HCT116 (cell line): ENCODE data around the gene PGS1. TPM values are rescaled to one million over a fixed set of nuclear protein-coding genes. Genes with fewer than 3 reads are reported as not detected.

Source experiments
- ATAC-seq: fragments of 200-7000 bp; cut with Tn5 transposase; 2 replicates; pipeline ENCODE4 v1.9.1; 2020; ENCODE audit warnings: mild to moderate bottlenecking, moderate library complexity
- BruUV-seq: library from RNA; stranded (reverse); fragments of 400-500 nt; replicated peaks from 2 replicates; lab custom pipeline; 2021; lab: Mats Ljungman, UMichigan
- CTCF ChIA-PET: fragments of 300-600 bp; sonication (Branson Sonifier 250); formaldehyde crosslinking; loops from one replicate; lab custom pipeline; 2021; ENCODE audit warnings: antibody characterized with exemption; lab: Charles Lee
- POLR2A ChIA-PET: fragments of 300-600, 350-600 bp; sonication (Branson Sonifier 250); formaldehyde crosslinking; loops from one replicate; lab custom pipeline; 2021; ENCODE audit warnings: antibody characterized with exemption; lab: Charles Lee
- RAD21 ChIA-PET, 2 experiments: fragments of 300-600 bp; sonication (Branson Sonifier 250); formaldehyde crosslinking; loops; one replicate each; lab custom pipeline; 2023; ENCODE audit warnings: low total read pairs in 2 of 2; ENCODE audit not compliant: uncharacterized antibody in 2 of 2, unreplicated experiment in 2 of 2, low non-redundant PET in 1 of 2; lab: Charles Lee
- DNase-seq: peaks from one replicate; pipeline ENCODE4 v3.0.0-alpha.2; 2010; ENCODE audit warnings: low read depth, low spot score
- H2AFZ ChIP-seq: fragments of 200-600 bp; shearing (Covaris generic), sonication (generic); 2 replicates; pipeline ENCODE4 v1.6.1; 2017; ENCODE audit warnings: low read depth, mixed run types, mixed read lengths, antibody characterized with exemption, low read length; ENCODE audit not compliant: poor library complexity, severe bottlenecking
- H3K27ac ChIP-seq: 2 replicates; pipeline ENCODE4 v1.5.1; 2012; ENCODE audit warnings: low read depth, low read length
- H3K27me3 ChIP-seq: fragments of 200-600 bp; sonication (generic); 2 replicates; pipeline ENCODE4 v1.6.1; 2016; ENCODE audit warnings: mixed run types, low read length, mixed read lengths; ENCODE audit not compliant: insufficient read depth
- H3K36me3 ChIP-seq, 2 experiments: fragments of 200-500 bp in 1 of 2; fragments of 200-600 bp in 1 of 2; sonication (Bioruptor generic) in 1 of 2; sonication (generic) in 1 of 2; 2 replicates each; pipeline versions ENCODE4 v1.5.1 to v1.6.1; 2014 to 2016; ENCODE audit warnings: low read length in 2 of 2, inconsistent platforms in 1 of 2, mixed read lengths in 1 of 2, mixed run types in 1 of 2; ENCODE audit not compliant: insufficient read depth in 2 of 2, control insufficient read depth in 1 of 2
- H3K4me1 ChIP-seq, 2 experiments: fragments of 200-600 bp in 1 of 2; sonication (generic) in 1 of 2; 2 replicates each; pipeline versions ENCODE4 v1.5.1 to v1.6.1; 2012 to 2017; ENCODE audit warnings: low read length in 2 of 2, inconsistent platforms in 1 of 2, mild to moderate bottlenecking in 1 of 2, mixed read lengths in 1 of 2, mixed run types in 1 of 2, moderate library complexity in 1 of 2; ENCODE audit not compliant: insufficient read depth in 2 of 2, control insufficient read depth in 1 of 2
- H3K4me2 ChIP-seq: fragments of 200-600 bp; sonication (generic); 2 replicates; pipeline ENCODE4 v1.6.1; 2017; ENCODE audit warnings: mixed run types, low read length, mixed read lengths
- H3K4me3 ChIP-seq, 2 experiments: fragments of 200-600 bp in 1 of 2; sonication (generic) in 1 of 2; replicated peaks in 1 of 2; 2 replicates each; pipeline ENCODE4 v1.5.1; 2011 to 2016; ENCODE audit warnings: low read length in 2 of 2, control low read depth in 1 of 2, low read depth in 1 of 2, mild to moderate bottlenecking in 1 of 2, mixed read lengths in 1 of 2, mixed run types in 1 of 2
- H3K79me2 ChIP-seq: fragments of 200-600 bp; sonication (generic); 2 replicates; pipeline ENCODE4 v1.6.1; 2017; ENCODE audit warnings: mild to moderate bottlenecking, mixed run types, low read length, moderate library complexity, mixed read lengths; ENCODE audit not compliant: insufficient read depth
- H3K9ac ChIP-seq: fragments of 200-600 bp; sonication (generic); 2 replicates; pipeline ENCODE4 v1.6.1; 2016; ENCODE audit warnings: low read length, mixed read lengths
- H3K9me2 ChIP-seq: fragments of 200-600 bp; sonication (generic), shearing (Covaris generic); 2 replicates; pipeline ENCODE4 v1.6.1; 2017; ENCODE audit warnings: mixed run types, mild to moderate bottlenecking, moderate library complexity; ENCODE audit not compliant: insufficient read depth
- H3K9me3 ChIP-seq, 2 experiments: fragments of 200-500 bp in 1 of 2; fragments of 200-600 bp in 1 of 2; sonication (Bioruptor generic) in 1 of 2; sonication (generic) in 1 of 2; 2 replicates each; pipeline ENCODE4 v1.6.1; 2014 to 2017; ENCODE audit warnings: low read length in 2 of 2, mixed read lengths in 2 of 2, inconsistent platforms in 1 of 2, low read depth in 1 of 2, mild to moderate bottlenecking in 1 of 2, mixed run types in 1 of 2, moderate library complexity in 1 of 2; ENCODE audit not compliant: control insufficient read depth in 1 of 2, insufficient read depth in 1 of 2
- H4K20me1 ChIP-seq: fragments of 200-600 bp; sonication (generic), shearing (Covaris generic); 2 replicates; pipeline ENCODE4 v1.6.1; 2017; ENCODE audit warnings: mixed run types, mild to moderate bottlenecking, moderate library complexity; ENCODE audit not compliant: insufficient read depth
- CBX3 ChIP-seq: IDR thresholded peaks from 2 replicates; pipeline ENCODE4 v1.6.1; 2012; ENCODE audit warnings: low read depth
- EGR1 ChIP-seq: IDR thresholded peaks from 2 replicates; pipeline ENCODE4 v1.6.1; 2012; ENCODE audit warnings: low read depth
- FOSL1 ChIP-seq: IDR thresholded peaks from 2 replicates; pipeline ENCODE4 v1.6.1; 2012; ENCODE audit warnings: low read depth
- SP1 ChIP-seq: IDR thresholded peaks from 2 replicates; pipeline ENCODE4 v1.6.1; 2012; ENCODE audit warnings: low read depth
- YY1 ChIP-seq: IDR thresholded peaks from 2 replicates; pipeline ENCODE4 v1.6.1; 2011; ENCODE audit warnings: low read length, low read depth, moderate library complexity, mild to moderate bottlenecking; ENCODE audit not compliant: insufficient replicate concordance; ENCODE audit errors: extremely low read depth
- ZBTB33 ChIP-seq: IDR thresholded peaks from 2 replicates; pipeline ENCODE4 v1.6.1; 2011; ENCODE audit warnings: mild to moderate bottlenecking, low read length, moderate library complexity; ENCODE audit not compliant: insufficient replicate concordance; ENCODE audit errors: extremely low read depth
- intact Hi-C: fragments of 100-400 bp; cut with micrococcal nuclease; formaldehyde crosslinking; loops from 2 replicates; pipeline ENCODE4 v1.10.0; 2022
- total RNA-seq: library from RNA; stranded (reverse); gene quantifications from one replicate; pipeline ENCODE4 v1.2.1, GENCODE V29; 2021; ENCODE audit not compliant: unreplicated experiment

PGS1 gene
- total RNA-seq, 1 experiment from 2014 or later, result 44.4 TPM

- H3K4me3 ChIP-seq, result no peak overlapping the region
- TF ChIP-seq FOSL1, result no peak
- TF ChIP-seq, all 23 proteins: peak for 0
- no peak overlapping the region for H3K27ac ChIP-seq
- intact Hi-C loops, result no loop called here
- H3K79me2 ChIP-seq, result no peaks in the 10 kb centered on the region
- RAD21 ChIA-PET, result no interaction called here
- H3K27me3 ChIP-seq, result no peaks in the 10 kb centered on the region
- POLR2A ChIA-PET, result no interaction called here
- no peak overlapping the region for H3K9ac ChIP-seq
- CTCF ChIA-PET, result interaction anchor here (0.8 to 1.9 kb wide), 2 partner anchors 9 to 14 kb away, joined by 3 to 5 read pairs; no protein-coding TSS in a partner anchor
- no peaks in the 10 kb centered on the region for H3K4me1 ChIP-seq
- H3K9me2 ChIP-seq, result no peaks in the 10 kb centered on the region
- no peaks in the 10 kb centered on the region for H3K9me3 ChIP-seq
- no TSS peak for BruUV-seq
- H4K20me1 ChIP-seq, result no peaks in the 10 kb centered on the region
- H2AFZ ChIP-seq, result no peak overlapping the region
- ATAC-seq (no peak), DNase-seq (no peak)
- no peak overlapping the region for H3K4me2 ChIP-seq
- peaks cover 8 to 12% of the 10 kb centered on the region in 2 experiments; a peak in 2 of 4 replicates for H3K36me3 ChIP-seq
Observed at GRCh38 chr17:78430892-78431691, 52.6 kb downstream of the PGS1 start.

- no peak overlapping the region for H3K4me2 ChIP-seq
- H4K20me1 ChIP-seq, result no peaks in the 10 kb centered on the region
- H3K9me3 ChIP-seq, result no peaks in the 10 kb centered on the region
- ATAC-seq, result no peak
- ChIA-PET CTCF (interaction anchor here (0.8 to 1.9 kb wide), 2 partner anchors 9 to 14 kb away, joined by 3 to 5 read pairs; no protein-coding TSS in a partner anchor), POLR2A (no interaction called here), RAD21 (no interaction called here)
- H3K4me3 ChIP-seq, result no peak overlapping the region
- H3K79me2 ChIP-seq, result no peaks in the 10 kb centered on the region
- H3K9ac ChIP-seq, result no peak overlapping the region
- no peaks in the 10 kb centered on the region for H3K9me2 ChIP-seq
- DNase-seq, result no peak
- TF ChIP-seq SP1, result no peak
- no peak for TF ChIP-seq CBX3
- TF ChIP-seq ZBTB33, result no peak
- TF ChIP-seq YY1, result no peak
- TF ChIP-seq EGR1, result no peak
- peaks cover 7 to 8% of the 10 kb centered on the region in 2 experiments; a peak in 2 of 4 replicates for H3K36me3 ChIP-seq
- no peak overlapping the region for H2AFZ ChIP-seq
- no peaks in the 10 kb centered on the region for H3K4me1 ChIP-seq
- H3K27me3 ChIP-seq, result no peaks in the 10 kb centered on the region
- no peak overlapping the region for H3K27ac ChIP-seq
- intact Hi-C loops, result no loop called here
- BruUV-seq, result no TSS peak
Observed at GRCh38 chr17:78431692-78431958, 53.2 kb downstream of the PGS1 start.
